AG04449 (cell line): ENCODE data around the gene FOXP1.

Experiments used
- CTCF ChIA-PET: fragments of 350-600 bp; formaldehyde crosslinking; extraction: SDS; loops from one replicate; lab custom pipeline; 2021; ENCODE audit warnings: antibody characterized with exemption; lab: Yijun Ruan, JAX
- POLR2A ChIA-PET: fragments of 400-600, 350-600 bp; formaldehyde crosslinking; extraction: SDS; loops from one replicate; lab custom pipeline; 2020; ENCODE audit warnings: antibody characterized with exemption, inconsistent platforms; lab: Yijun Ruan, JAX
- DNase-seq: peaks from one replicate; pipeline ENCODE4 v3.0.0-alpha.2; 2010; ENCODE audit warnings: low read depth, low spot score
- H3K4me3 ChIP-seq: 2 replicates; pipeline ENCODE4 v1.5.1; 2011; ENCODE audit warnings: low read depth, mild to moderate bottlenecking, control low read depth, low read length
- TF ChIP-seq, protein P1 (sequence below): IDR thresholded peaks from one replicate; pipeline ENCODE4 v1.5.1; 2011; ENCODE audit warnings: mild to moderate bottlenecking, moderate library complexity, low read length, control low read depth, inconsistent platforms; ENCODE audit not compliant: insufficient read depth; ENCODE audit errors: missing control alignments

FOXP1 gene

DNA sequence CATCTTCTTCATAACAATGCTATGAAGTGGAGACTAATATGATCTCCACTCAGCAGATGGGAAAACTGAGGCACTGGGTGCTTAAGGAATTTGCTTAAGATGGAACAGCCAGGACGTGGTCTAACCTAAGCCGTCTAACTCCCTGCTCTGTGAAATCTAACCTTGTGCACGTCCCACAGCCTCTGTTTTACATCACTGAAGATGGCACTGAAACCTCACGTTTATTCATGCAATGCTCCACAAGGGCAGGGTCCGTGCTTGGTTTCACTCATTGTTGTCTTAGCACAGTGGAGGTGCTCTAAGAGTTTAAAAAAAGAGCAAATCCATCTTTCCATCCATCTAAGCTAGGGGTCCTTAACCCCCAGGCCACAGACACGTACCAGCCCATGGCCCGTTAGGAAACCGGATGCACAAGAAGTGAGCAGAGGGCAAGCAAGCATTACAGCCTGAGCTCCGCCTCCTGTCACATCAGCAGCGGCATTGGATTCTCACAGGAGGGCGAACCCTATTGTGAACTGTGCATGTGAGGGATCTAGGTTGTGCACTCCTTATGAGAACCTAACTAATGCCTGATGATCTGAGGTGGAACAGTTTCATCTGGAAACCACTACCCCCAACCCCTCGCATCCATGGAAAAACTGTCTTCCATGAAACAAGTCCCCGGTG lies 118.0 kb downstream of the FOXP1 start:
- ChIA-PET POLR2A (no interaction called here), CTCF (interaction anchor here (0.9 kb wide), 1 partner anchor 12 kb away, joined by 3 read pairs; no protein-coding TSS in a partner anchor)
- DNase-seq, result no peak
- TF ChIP-seq, protein P1, sequence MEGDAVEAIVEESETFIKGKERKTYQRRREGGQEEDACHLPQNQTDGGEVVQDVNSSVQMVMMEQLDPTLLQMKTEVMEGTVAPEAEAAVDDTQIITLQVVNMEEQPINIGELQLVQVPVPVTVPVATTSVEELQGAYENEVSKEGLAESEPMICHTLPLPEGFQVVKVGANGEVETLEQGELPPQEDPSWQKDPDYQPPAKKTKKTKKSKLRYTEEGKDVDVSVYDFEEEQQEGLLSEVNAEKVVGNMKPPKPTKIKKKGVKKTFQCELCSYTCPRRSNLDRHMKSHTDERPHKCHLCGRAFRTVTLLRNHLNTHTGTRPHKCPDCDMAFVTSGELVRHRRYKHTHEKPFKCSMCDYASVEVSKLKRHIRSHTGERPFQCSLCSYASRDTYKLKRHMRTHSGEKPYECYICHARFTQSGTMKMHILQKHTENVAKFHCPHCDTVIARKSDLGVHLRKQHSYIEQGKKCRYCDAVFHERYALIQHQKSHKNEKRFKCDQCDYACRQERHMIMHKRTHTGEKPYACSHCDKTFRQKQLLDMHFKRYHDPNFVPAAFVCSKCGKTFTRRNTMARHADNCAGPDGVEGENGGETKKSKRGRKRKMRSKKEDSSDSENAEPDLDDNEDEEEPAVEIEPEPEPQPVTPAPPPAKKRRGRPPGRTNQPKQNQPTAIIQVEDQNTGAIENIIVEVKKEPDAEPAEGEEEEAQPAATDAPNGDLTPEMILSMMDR, result no peak
- no peak overlapping the region for H3K4me3 ChIP-seq

DNA sequence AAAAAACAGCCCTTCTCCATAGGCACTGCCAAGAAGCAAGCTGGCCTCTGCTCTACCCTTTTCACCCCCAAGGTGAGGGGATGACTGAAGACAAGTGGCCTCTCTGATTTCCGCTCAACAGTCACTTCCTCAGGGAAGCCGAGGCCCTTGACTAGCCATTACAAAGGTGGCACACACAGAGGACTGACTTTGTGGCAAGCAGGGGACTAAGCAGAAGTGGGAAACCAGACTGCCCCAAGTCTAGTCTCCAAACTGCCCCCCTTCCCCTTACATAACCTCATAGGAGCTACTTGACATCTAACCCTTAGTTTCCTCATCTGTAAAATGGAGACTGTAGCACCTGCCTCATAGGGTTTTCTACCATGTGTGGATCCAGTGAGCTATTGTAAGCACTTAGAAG lies 118.9 kb downstream of the FOXP1 start:
- DNase-seq, result no peak
- ChIA-PET POLR2A (interaction anchor here (0.5 kb wide), 1 partner anchor 72 kb away, joined by 3 read pairs; no protein-coding TSS in a partner anchor), CTCF (no interaction called here)
- no peak overlapping the region for H3K4me3 ChIP-seq
- TF ChIP-seq, protein P1, result no peak

DNA sequence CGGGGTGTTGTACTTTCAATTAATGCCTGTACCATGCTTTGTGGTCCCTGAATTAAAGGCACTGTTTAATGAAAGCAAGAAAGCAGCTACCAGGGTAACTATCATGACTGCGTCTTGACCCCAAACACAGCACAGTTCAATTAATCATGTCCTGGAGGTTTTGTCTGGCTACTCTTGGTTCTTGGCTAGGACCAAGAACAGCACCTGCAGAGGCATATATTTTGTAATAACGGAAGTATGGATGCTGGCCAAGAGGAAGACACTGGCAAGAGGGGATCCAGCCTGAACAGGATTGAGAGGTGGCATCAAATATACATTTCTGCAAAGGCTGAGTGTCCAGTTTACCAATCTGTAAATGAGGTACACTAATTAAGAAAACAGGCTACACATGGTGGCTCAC lies 119.9 kb downstream of the FOXP1 start:
- TF ChIP-seq, protein P1, result no peak
- ChIA-PET POLR2A (no interaction called here), CTCF (interaction anchor here (1.2 kb wide), 1 partner anchor 14 kb away, joined by 3 read pairs; no protein-coding TSS in a partner anchor)
- H3K4me3 ChIP-seq, result no peak overlapping the region
- no peak for DNase-seq

DNA sequence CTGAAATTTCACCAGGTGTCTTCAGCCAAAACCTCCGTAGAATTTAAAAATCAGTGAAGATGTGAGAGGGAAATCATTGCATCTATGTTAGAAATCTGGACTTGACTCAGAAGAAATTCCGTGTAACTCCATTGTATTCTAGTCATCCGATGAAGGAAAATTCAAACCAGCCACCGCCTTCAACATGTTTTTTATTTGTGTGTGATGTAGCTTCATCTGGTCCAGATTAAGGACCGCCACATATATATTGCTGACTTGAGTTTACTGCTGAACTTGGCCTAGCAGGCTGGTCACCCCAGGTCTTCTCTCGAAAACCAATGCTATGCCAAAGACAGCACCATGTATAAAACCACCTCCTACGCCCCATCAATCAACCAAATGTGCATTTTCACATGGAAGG lies 120.9 kb downstream of the FOXP1 start:
- TF ChIP-seq, protein P1, result no peak
- ChIA-PET POLR2A (no interaction called here), CTCF (interaction anchor here (1.2 kb wide), 2 partner anchors 15 to 123 kb away, joined by 3 to 4 read pairs; no protein-coding TSS in a partner anchor)
- DNase-seq, result no peak
- H3K4me3 ChIP-seq, result no peak overlapping the region

DNA sequence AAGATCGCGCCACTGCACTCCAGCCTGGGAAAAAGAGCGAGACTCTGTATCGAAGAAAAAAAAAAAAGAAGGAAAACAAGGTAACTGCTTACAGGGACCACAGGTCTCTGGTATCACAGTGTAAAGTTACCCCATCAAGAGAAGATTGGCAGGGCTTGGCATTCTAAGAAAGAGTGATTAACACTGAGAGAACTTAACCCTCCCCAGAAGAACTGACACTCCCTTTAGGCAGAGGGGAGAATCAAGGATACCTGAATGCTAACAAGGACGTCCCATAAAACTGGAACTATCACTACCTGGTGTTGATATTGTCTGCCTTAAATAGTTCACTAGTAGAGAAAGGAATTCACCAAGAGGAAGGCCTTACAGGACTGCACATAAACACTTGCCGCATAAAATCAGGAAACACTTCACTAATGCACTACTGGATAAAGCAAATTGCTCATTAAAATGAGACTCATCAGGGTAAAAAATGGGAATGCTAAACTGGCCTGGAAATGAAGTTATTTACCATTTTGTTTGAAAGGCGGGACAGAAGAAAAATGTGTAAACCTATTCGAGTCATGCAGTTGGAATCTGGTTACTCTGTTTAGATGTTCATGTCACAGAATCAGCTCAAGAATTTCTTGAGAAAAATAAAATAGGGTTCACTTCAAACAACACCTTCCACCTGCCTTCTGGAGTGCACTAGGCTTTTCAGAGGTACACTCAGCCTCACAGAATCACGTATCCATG lies 121.6 kb downstream of the FOXP1 start:
- POLR2A ChIA-PET, result no interaction called here
- TF ChIP-seq, protein P1, result no peak
- CTCF ChIA-PET, result interaction anchor here (1.2 kb wide), 2 partner anchors 15 to 124 kb away, joined by 3 to 4 read pairs; no protein-coding TSS in a partner anchor
- DNase-seq, result no peak
- H3K4me3 ChIP-seq, result no peak overlapping the region

DNA sequence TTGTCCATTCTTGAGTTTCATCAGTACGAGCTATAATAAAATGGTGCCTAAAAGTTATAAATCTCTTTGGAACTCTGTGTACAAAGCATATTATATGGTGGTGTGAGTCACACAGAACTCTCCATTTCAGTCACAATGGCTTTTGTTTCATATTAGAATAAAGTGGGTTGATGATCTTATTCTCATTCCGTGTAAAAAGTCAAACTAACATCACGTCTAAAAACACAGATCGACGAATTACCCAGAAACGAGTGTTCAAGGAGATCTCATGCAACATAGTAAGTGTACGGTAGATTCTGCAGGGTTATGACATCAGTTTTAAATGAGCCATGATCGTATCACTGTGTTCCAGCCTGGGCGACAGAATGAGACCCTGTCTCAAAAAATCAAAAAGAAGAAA lies 122.4 kb downstream of the FOXP1 start:
- no peak overlapping the region for H3K4me3 ChIP-seq
- POLR2A ChIA-PET, result no interaction called here
- DNase-seq, result no peak
- CTCF ChIA-PET, result interaction anchor here (1.1 to 2.2 kb wide), 2 partner anchors 9 to 64 kb away, joined by 4 to 5 read pairs; no protein-coding TSS in a partner anchor
- TF ChIP-seq, protein P1, result no peak
